H1 (cell line): Measurements from ENCODE around the gene RWDD4. TPM values are rescaled to one million over a fixed set of nuclear protein-coding genes. Genes with fewer than 3 reads are reported as not detected.

Source experiments
- CTCF ChIA-PET: fragments of 300-600 bp; sonication (Branson Sonifier 250); formaldehyde crosslinking; loops from one replicate; lab custom pipeline; 2021; ENCODE audit not compliant: partially characterized antibody; lab: Charles Lee
- POLR2A ChIA-PET: fragments of 300-600 bp; sonication (Branson Sonifier 250); formaldehyde crosslinking; loops from one replicate; lab custom pipeline; 2021; ENCODE audit warnings: inconsistent platforms; ENCODE audit not compliant: partially characterized antibody; lab: Charles Lee
- DNase-seq, 2 experiments: peaks; one replicate each; pipeline versions ENCODE4 v3.0.0 to v3.0.0-alpha.2; 2010 to 2022; ENCODE audit warnings: low spot score in 2 of 2, low read depth in 1 of 2, mixed read lengths in 1 of 2
- FAIRE-seq: peaks from 2 replicates; lab custom pipeline; 2011; peaks lifted over from hg19 to GRCh38; lab: Jason Lieb, UNC
- H2AFZ ChIP-seq: 2 replicates; pipeline ENCODE4 v1.8.1; 2012; ENCODE audit warnings: low read length, inconsistent platforms
- H2AK5ac ChIP-seq: 2 replicates; pipeline ENCODE4 v1.6.1; 2013; ENCODE audit warnings: low read depth, low read length
- H2BK120ac ChIP-seq: replicated peaks from 2 replicates; pipeline ENCODE3; 2013; ENCODE audit warnings: low read depth, low read length, inconsistent platforms
- H2BK12ac ChIP-seq: 2 replicates; pipeline ENCODE4 v1.6.1; 2013; ENCODE audit warnings: low read depth, low read length
- H2BK15ac ChIP-seq: 2 replicates; pipeline ENCODE4 v1.6.1; 2013; ENCODE audit warnings: low read length
- H2BK20ac ChIP-seq: 2 replicates; pipeline ENCODE4 v1.6.1; 2013; ENCODE audit warnings: low read length
- H2BK5ac ChIP-seq: 2 replicates; pipeline ENCODE4 v1.6.1; 2013; ENCODE audit warnings: low read depth, low read length
- H3K14ac ChIP-seq: 2 replicates; pipeline ENCODE4 v1.6.1; 2013; ENCODE audit warnings: inconsistent platforms; ENCODE audit not compliant: insufficient read length
- H3K18ac ChIP-seq: 2 replicates; pipeline ENCODE4 v1.6.1; 2013; ENCODE audit warnings: low read length; ENCODE audit errors: extremely low read depth
- H3K23ac ChIP-seq: 2 replicates; pipeline ENCODE4 v1.6.1; 2013; ENCODE audit warnings: inconsistent platforms; ENCODE audit not compliant: insufficient read length
- H3K23me2 ChIP-seq: 2 replicates; pipeline ENCODE4 v1.6.1; 2013; ENCODE audit warnings: low read depth, low read length
- H3K27ac ChIP-seq: 2 replicates; pipeline ENCODE4 v1.6.1; 2011; ENCODE audit warnings: low read depth, low read length, inconsistent platforms
- H3K27me3 ChIP-seq, 4 experiments: replicated peaks in 1 of 4; 1 replicate in 1 of 4; 2 replicates in 3 of 4; pipeline versions ENCODE4 v1.6.1 to v1.8.1; 2011 to 2013; ENCODE audit warnings: low read length in 3 of 4, mild to moderate bottlenecking in 3 of 4, inconsistent platforms in 2 of 4, mixed read lengths in 2 of 4, moderate library complexity in 1 of 4; ENCODE audit not compliant: control insufficient read depth in 3 of 4, insufficient read depth in 3 of 4; ENCODE audit errors: extremely low read depth in 1 of 4
- H3K36me3 ChIP-seq, 4 experiments: 2 replicates each; pipeline versions ENCODE4 v1.6.1 to v1.8.1; 2011 to 2013; ENCODE audit warnings: mild to moderate bottlenecking in 4 of 4, low read length in 3 of 4, moderate library complexity in 2 of 4, control low read depth in 1 of 4, inconsistent platforms in 1 of 4; ENCODE audit not compliant: insufficient read depth in 4 of 4, control insufficient read depth in 2 of 4
- H3K4ac ChIP-seq: replicated peaks from 2 replicates; pipeline ENCODE3; 2013; ENCODE audit warnings: low read length, low read depth, mixed read lengths, inconsistent platforms; ENCODE audit not compliant: insufficient read length
- H3K4me1 ChIP-seq, 4 experiments: replicated peaks in 1 of 4; 1 replicate in 1 of 4; 2 replicates in 3 of 4; pipeline versions ENCODE4 v1.6.1 to v1.8.1; 2011 to 2013; ENCODE audit warnings: low read length in 3 of 4, inconsistent platforms in 2 of 4, mixed read lengths in 1 of 4; ENCODE audit not compliant: insufficient read depth in 4 of 4, control insufficient read depth in 3 of 4
- H3K4me2 ChIP-seq, 2 experiments: 2 replicates each; pipeline versions ENCODE4 v1.6.1 to v1.8.1; 2011 to 2013; ENCODE audit warnings: low read depth in 2 of 2, low read length in 2 of 2, control low read depth in 1 of 2, inconsistent platforms in 1 of 2, mild to moderate bottlenecking in 1 of 2; ENCODE audit not compliant: insufficient read depth in 1 of 2
- H3K4me3 ChIP-seq, 4 experiments: fragments of 200-600, 300-600 bp in 1 of 4; sonication (generic), shearing (Covaris generic), sonication (Bioruptor Twin) in 1 of 4; 2 replicates each; pipeline versions ENCODE4 v1.5.1 to v1.8.1; 2011 to 2016; ENCODE audit warnings: low read length in 4 of 4, low read depth in 3 of 4, control low read depth in 2 of 4, inconsistent platforms in 2 of 4, mild to moderate bottlenecking in 2 of 4, mixed read lengths in 1 of 4, moderate library complexity in 1 of 4; ENCODE audit not compliant: insufficient read depth in 2 of 4; ENCODE audit errors: extremely low read depth in 1 of 4
- H3K56ac ChIP-seq: replicated peaks from 2 replicates; pipeline ENCODE3; 2013; ENCODE audit warnings: low read depth, mild to moderate bottlenecking, mixed read lengths, low read length, inconsistent platforms; ENCODE audit not compliant: insufficient read length
- H3K79me1 ChIP-seq: 2 replicates; pipeline ENCODE4 v1.6.1; 2013; ENCODE audit warnings: low read depth, low read length, control low read depth
- H3K79me2 ChIP-seq, 2 experiments: 2 replicates each; pipeline versions ENCODE4 v1.6.1 to v1.8.1; 2012 to 2013; ENCODE audit warnings: low read length in 2 of 2, mild to moderate bottlenecking in 2 of 2, inconsistent platforms in 1 of 2; ENCODE audit not compliant: insufficient read depth in 2 of 2, control insufficient read depth in 1 of 2
- H3K9ac ChIP-seq, 4 experiments: replicated peaks in 1 of 4; 1 replicate in 1 of 4; 2 replicates in 3 of 4; pipeline versions ENCODE4 v1.6.1 to v1.8.1; 2011 to 2013; ENCODE audit warnings: low read depth in 3 of 4, low read length in 3 of 4, control low read depth in 2 of 4, mild to moderate bottlenecking in 2 of 4, moderate library complexity in 2 of 4, inconsistent platforms in 1 of 4; ENCODE audit errors: extremely low read depth in 1 of 4
- H3K9me3 ChIP-seq, 2 experiments: 2 replicates each; pipeline versions ENCODE4 v1.6.1 to v1.8.1; 2012 to 2013; ENCODE audit warnings: mild to moderate bottlenecking in 2 of 2, moderate library complexity in 2 of 2, control low read depth in 1 of 2, inconsistent platforms in 1 of 2, low read depth in 1 of 2, low read length in 1 of 2, mixed read lengths in 1 of 2; ENCODE audit not compliant: insufficient read depth in 2 of 2
- H4K20me1 ChIP-seq, 2 experiments: replicated peaks in 1 of 2; 2 replicates each; pipeline versions ENCODE3 to v1.8.1; 2011 to 2013; ENCODE audit warnings: inconsistent platforms in 2 of 2, low read length in 2 of 2, mild to moderate bottlenecking in 1 of 2; ENCODE audit not compliant: insufficient read depth in 2 of 2, control insufficient read depth in 1 of 2
- H4K5ac ChIP-seq: 2 replicates; pipeline ENCODE4 v1.6.1; 2013; ENCODE audit warnings: low read length, low read depth, mixed read lengths, inconsistent platforms; ENCODE audit not compliant: insufficient read length
- H4K8ac ChIP-seq: 2 replicates; pipeline ENCODE4 v1.8.0; 2013; ENCODE audit warnings: mild to moderate bottlenecking, moderate library complexity, low read length, inconsistent platforms; ENCODE audit not compliant: insufficient read depth; ENCODE audit errors: extremely low read depth
- H4K91ac ChIP-seq: replicated peaks from 2 replicates; pipeline ENCODE3; 2013; ENCODE audit warnings: low read length, mixed read lengths, inconsistent platforms; ENCODE audit not compliant: insufficient read length
- BACH1 ChIP-seq: IDR thresholded peaks from 2 replicates; pipeline ENCODE4 v1.6.1; 2012; ENCODE audit warnings: low read length, improper control_type of control experiment
- BCL11A ChIP-seq, 2 experiments: IDR thresholded peaks; one replicate each; pipeline ENCODE4 v1.6.1; 2011; ENCODE audit warnings: low read depth in 2 of 2, low read length in 2 of 2, mild to moderate bottlenecking in 2 of 2
- CEBPB ChIP-seq: IDR thresholded peaks from 2 replicates; pipeline ENCODE4 v1.6.1; 2012; ENCODE audit warnings: low read depth, low read length
- CHD1 ChIP-seq: IDR thresholded peaks from 2 replicates; pipeline ENCODE4 v1.6.1; 2012; ENCODE audit warnings: low read depth, low read length, improper control_type of control experiment
- EZH2 ChIP-seq: fragments of 200-600 bp; sonication (generic); IDR thresholded peaks from 2 replicates; pipeline ENCODE4 v1.7.1; 2012; ENCODE audit warnings: low read depth, mild to moderate bottlenecking, moderate library complexity, low read length, inconsistent platforms; ENCODE audit not compliant: severe bottlenecking
- GABPA ChIP-seq: IDR thresholded peaks from 2 replicates; pipeline ENCODE4 v1.6.1; 2011; ENCODE audit warnings: mild to moderate bottlenecking, low read length, moderate library complexity, borderline replicate concordance; ENCODE audit not compliant: insufficient read depth
- SP4 ChIP-seq: IDR thresholded peaks from 2 replicates; pipeline ENCODE4 v1.6.1; 2012; ENCODE audit warnings: low read length, inconsistent platforms
- TBP ChIP-seq: IDR thresholded peaks from 2 replicates; pipeline ENCODE4 v1.6.1; 2011; ENCODE audit warnings: low read depth, low read length, improper control_type of control experiment
- ZNF274 ChIP-seq: IDR thresholded peaks from 2 replicates; pipeline ENCODE4 v1.7.0; 2012; ENCODE audit warnings: low read length, borderline replicate concordance; ENCODE audit errors: extremely low read depth
- polyA plus RNA-seq, 7 experiments: library from polyadenylated mRNA; depleted of rRNA in 3 of 7; stranded (reverse) in 5 of 7; unstranded in 2 of 7; fragments of >200 nt in 5 of 7; fragments of 200-250 nt in 2 of 7; gene quantifications; 1 replicate in 5 of 7; 2 replicates in 1 of 7; 4 replicates in 1 of 7; pipeline versions ENCODE4 v1.2.1 to v1.2.3, GENCODE V29; 2011 to 2013; ENCODE audit warnings: missing spikeins in 2 of 7, mixed read lengths in 2 of 7
- total RNA-seq: library from RNA; stranded (reverse); fragmentation: NEBNext Ultra II Directional; extraction: Animal tissue kit (Norgen Biotek cat#: 25700); gene quantifications from 2 replicates; pipeline ENCODE4 v1.2.1, GENCODE V29; 2021
- TF ChIP-seq, protein P1 (sequence below): IDR thresholded peaks from 2 replicates; pipeline ENCODE4 v1.6.1; 2012; ENCODE audit warnings: inconsistent platforms
- TF ChIP-seq, protein P2 (sequence below): IDR thresholded peaks from 2 replicates; pipeline ENCODE4 v1.6.1; 2011; ENCODE audit warnings: low read length, improper control_type of control experiment

Gene RWDD4
- total and polyA plus RNA-seq, 2 of the 8 experiments (the other 6 are each of a cell fraction or from before 2014, with no cell fraction given), result 5.4 to 18.9 TPM

DNA sequence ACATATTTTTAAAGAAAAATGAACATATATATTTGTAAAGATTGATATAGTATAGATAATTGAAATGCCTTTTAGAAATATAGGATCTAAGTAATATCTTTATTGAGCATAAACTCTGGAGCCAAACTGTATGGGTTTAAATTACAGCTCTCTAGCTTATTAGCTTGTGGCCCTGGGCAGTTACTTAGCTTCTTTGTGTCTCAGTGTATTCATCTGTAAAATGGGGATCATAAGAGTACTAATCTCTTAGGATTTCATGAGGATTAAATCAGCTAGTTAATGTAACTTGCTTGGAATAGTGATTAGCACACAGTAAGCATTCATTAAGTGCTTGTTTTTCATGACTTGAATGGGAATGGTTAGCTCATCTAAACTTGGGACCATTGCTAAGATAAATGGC, 32.9 kb upstream of the RWDD4 start:
- Histone ChIP-seq H3K18ac (no peak overlapping the region), H2BK20ac (no peak overlapping the region), H3K14ac (no peak overlapping the region), H2BK120ac (no peak overlapping the region), H2BK12ac (no peak overlapping the region), H2BK5ac (no peak overlapping the region), H3K4me1 (no peaks in the 10 kb centered on the region), H3K27me3 (no peaks in the 10 kb centered on the region), H3K23me2 (no peaks in the 10 kb centered on the region), H2AK5ac (no peak overlapping the region), H4K8ac (no peak overlapping the region), H3K23ac (no peak overlapping the region), H3K36me3 (peaks cover 7 to 70% (median 25%) of the 10 kb centered on the region in 4 experiments; a peak in 7 of 8 replicates), H3K27ac (no peak overlapping the region), H3K4ac (no peak overlapping the region), H4K91ac (no peak overlapping the region), H3K79me1 (no peaks in the 10 kb centered on the region), H2BK15ac (no peak overlapping the region), H4K20me1 (no peaks in the 10 kb centered on the region), H4K5ac (no peak overlapping the region), H3K56ac (no peak overlapping the region), H3K4me2 (no peak overlapping the region), H3K9ac (no peak overlapping the region), H3K9me3 (no peaks in the 10 kb centered on the region), H3K79me2 (no peaks in the 10 kb centered on the region), H3K4me3 (no peak overlapping the region), H2AFZ (no peak overlapping the region)
- CTCF ChIA-PET, result no interaction called here
- FAIRE-seq (no peak), DNase-seq (no peak)
- POLR2A ChIA-PET, result no interaction called here
- TF ChIP-seq BACH1 (no peak), EZH2 (no peak), BCL11A (IDR thresholded peaks at IDR 0.05; ENCODE audit: low read depth in 2 of 2, low read length in 2 of 2) (no peak), GABPA (no peak), CHD1 (no peak), TBP (no peak), CEBPB (no peak), ZNF274 (no peak), SP4 (no peak)
- TF ChIP-seq, protein P1, sequence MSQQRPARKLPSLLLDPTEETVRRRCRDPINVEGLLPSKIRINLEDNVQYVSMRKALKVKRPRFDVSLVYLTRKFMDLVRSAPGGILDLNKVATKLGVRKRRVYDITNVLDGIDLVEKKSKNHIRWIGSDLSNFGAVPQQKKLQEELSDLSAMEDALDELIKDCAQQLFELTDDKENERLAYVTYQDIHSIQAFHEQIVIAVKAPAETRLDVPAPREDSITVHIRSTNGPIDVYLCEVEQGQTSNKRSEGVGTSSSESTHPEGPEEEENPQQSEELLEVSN, result no peak
- TF ChIP-seq, protein P2, sequence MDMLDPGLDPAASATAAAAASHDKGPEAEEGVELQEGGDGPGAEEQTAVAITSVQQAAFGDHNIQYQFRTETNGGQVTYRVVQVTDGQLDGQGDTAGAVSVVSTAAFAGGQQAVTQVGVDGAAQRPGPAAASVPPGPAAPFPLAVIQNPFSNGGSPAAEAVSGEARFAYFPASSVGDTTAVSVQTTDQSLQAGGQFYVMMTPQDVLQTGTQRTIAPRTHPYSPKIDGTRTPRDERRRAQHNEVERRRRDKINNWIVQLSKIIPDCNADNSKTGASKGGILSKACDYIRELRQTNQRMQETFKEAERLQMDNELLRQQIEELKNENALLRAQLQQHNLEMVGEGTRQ, result no peak
